HL-60 (cell line): ENCODE measurements around the gene TNNI2.

ENCODE experiments used
- DNase-seq, 2 experiments: peaks; one replicate each; pipeline ENCODE4 v3.0.0-alpha.2; 2010 to 2020; ENCODE audit warnings: low read depth in 1 of 2, low spot score in 1 of 2
- H3K27ac ChIP-seq: fragments of 250-450 bp; sonication (Bioruptor Pico); replicated peaks from 2 replicates; pipeline ENCODE4 v1.5.1; 2020; ENCODE audit warnings: mild to moderate bottlenecking, moderate library complexity
- H3K27me3 ChIP-seq: fragments of 250-450 bp; sonication (Bioruptor Pico); 2 replicates; pipeline ENCODE4 v1.5.1; 2021; ENCODE audit warnings: mild to moderate bottlenecking, moderate library complexity; ENCODE audit not compliant: insufficient read depth, poor library complexity, severe bottlenecking
- H3K4me3 ChIP-seq: replicated peaks from 2 replicates; pipeline ENCODE4 v1.5.1; 2011; ENCODE audit warnings: mild to moderate bottlenecking, control low read depth, low read length; ENCODE audit not compliant: insufficient read depth
- GABPA ChIP-seq: IDR thresholded peaks from 2 replicates; pipeline ENCODE4 v1.6.1; 2012; ENCODE audit warnings: low read depth
- POLR2AphosphoS5 ChIP-seq: IDR thresholded peaks from 2 replicates; pipeline ENCODE4 v1.6.1; 2012; ENCODE audit warnings: low read depth
- REST ChIP-seq: IDR thresholded peaks from 2 replicates; pipeline ENCODE4 v1.6.1; 2012; ENCODE audit warnings: low read depth; ENCODE audit not compliant: insufficient replicate concordance
- SPI1 ChIP-seq: IDR thresholded peaks from 2 replicates; pipeline ENCODE4 v1.6.1; 2012; ENCODE audit warnings: low read depth, mild to moderate bottlenecking, borderline replicate concordance
- TF ChIP-seq, protein P1 (sequence below): IDR thresholded peaks from one replicate; pipeline ENCODE4 v1.5.1; 2011; ENCODE audit warnings: low read length, control low read depth, inconsistent platforms; ENCODE audit not compliant: insufficient read depth

Gene TNNI2

DNA sequence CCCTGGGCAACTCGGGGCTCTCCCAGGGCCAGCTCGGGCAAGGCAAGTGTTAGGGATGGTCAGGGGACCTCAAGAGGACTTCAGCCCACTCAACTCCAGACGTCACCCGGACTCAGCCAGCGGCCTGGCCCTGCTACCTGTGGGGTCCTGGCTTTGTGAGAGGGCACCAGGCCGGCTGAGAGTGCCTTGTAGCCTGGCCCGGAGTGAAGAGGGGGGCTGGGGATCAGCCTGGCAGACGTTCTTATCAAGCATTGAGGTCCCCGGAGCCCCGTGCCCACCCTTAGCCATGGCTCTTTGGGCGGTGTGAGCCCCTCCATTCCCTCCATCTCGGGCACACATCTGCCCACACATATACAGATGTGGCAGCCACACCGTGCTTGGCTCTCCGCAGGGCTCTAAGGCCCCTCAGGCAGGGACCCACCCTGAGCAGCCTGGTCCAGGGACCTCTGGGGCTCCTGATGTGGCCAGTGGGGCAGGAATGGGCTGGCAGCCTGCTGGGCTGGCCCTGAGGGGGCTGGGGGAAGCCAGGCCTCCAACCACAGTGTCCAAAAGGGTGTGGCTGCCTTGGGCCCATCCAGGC lies 29.4 kb downstream of the TNNI2 start:
- H3K27ac ChIP-seq, result no peak overlapping the region
- H3K27me3 ChIP-seq, result no peaks in the 10 kb centered on the region
- no peak for DNase-seq
- H3K4me3 ChIP-seq, result no peak overlapping the region
- TF ChIP-seq REST, result no peak
- TF ChIP-seq SPI1, result no peak
- no peak for TF ChIP-seq GABPA
- no peak for TF ChIP-seq POLR2AphosphoS5
- TF ChIP-seq, protein P1, sequence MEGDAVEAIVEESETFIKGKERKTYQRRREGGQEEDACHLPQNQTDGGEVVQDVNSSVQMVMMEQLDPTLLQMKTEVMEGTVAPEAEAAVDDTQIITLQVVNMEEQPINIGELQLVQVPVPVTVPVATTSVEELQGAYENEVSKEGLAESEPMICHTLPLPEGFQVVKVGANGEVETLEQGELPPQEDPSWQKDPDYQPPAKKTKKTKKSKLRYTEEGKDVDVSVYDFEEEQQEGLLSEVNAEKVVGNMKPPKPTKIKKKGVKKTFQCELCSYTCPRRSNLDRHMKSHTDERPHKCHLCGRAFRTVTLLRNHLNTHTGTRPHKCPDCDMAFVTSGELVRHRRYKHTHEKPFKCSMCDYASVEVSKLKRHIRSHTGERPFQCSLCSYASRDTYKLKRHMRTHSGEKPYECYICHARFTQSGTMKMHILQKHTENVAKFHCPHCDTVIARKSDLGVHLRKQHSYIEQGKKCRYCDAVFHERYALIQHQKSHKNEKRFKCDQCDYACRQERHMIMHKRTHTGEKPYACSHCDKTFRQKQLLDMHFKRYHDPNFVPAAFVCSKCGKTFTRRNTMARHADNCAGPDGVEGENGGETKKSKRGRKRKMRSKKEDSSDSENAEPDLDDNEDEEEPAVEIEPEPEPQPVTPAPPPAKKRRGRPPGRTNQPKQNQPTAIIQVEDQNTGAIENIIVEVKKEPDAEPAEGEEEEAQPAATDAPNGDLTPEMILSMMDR, result no peak

DNA sequence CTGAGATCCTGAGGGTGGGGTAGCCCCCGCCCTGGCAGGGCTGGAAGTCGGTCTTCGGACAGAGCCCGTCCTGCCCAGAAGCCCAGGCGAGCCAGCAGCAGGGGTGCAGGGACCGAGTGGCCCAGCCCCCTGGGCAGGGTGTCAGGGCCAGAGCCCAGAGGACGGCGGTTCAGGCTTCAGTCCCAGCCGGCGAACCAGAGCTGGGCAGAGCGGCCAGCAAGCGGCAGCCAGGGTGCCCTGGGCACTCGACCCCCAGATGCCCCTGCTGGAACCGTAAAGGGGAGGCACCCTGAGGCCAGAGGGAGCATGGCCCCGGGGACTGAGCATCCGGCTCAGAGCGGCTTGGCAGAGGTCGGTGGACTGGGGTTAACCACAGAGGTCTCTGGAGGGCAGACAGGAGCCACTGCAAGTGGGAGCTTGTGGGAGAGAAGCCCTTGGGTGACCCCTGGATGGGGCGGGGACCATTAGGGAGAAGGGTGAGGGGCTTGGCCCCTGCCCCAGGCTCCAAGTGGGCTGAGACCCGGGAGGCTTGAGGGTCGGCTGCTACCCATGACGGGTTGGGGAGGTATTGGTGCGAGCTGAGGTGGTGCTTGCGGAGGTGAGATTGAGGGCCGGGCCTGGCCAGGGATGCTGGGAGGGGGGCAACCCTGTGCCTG lies 30.0 kb downstream of the TNNI2 start:
- no peak overlapping the region for H3K27ac ChIP-seq

More for the DNA sequence above, 30.0 kb downstream of the TNNI2 start:
- DNase-seq, result no peak
- Histone ChIP-seq H3K27me3 (no peaks in the 10 kb centered on the region), H3K4me3 (no peak overlapping the region)
- TF ChIP-seq, protein P1, result no peak
- TF ChIP-seq POLR2AphosphoS5, result no peak
- TF ChIP-seq SPI1, result no peak
- no peak for TF ChIP-seq REST
- no peak for TF ChIP-seq GABPA
